Stimulated activated CD8-positive, alpha-beta memory T cell treated with anti-CD3 and anti-CD28 coated beads, Interleukin-12 subunit alpha, Interleukin-12 subunit beta, amount 100 ng/mL, for 4 hours (primary cell): ENCODE measurements around the gene CSKMT.
"Not testable (repeated sequence)": the region's sequence is repeated elsewhere in the genome, so short reads cannot be mapped to it uniquely, and the experiment has no call there.

ENCODE experiments used
- DNase-seq: peaks from one replicate; pipeline ENCODE4 v3.0.0-alpha.2; 2020; ENCODE audit warnings: low read depth

Gene CSKMT

GRCh38 chr11:62689421-62690183 lies 24.5 kb downstream of the CSKMT start, which contains the start of gene LRRN4CL:
Gene LRRN4CL (minus strand): TSS chr11:62689530. CDS start chr11:62688508, 1,022 bp downstream.
- DNase-seq = no peak

DNA sequence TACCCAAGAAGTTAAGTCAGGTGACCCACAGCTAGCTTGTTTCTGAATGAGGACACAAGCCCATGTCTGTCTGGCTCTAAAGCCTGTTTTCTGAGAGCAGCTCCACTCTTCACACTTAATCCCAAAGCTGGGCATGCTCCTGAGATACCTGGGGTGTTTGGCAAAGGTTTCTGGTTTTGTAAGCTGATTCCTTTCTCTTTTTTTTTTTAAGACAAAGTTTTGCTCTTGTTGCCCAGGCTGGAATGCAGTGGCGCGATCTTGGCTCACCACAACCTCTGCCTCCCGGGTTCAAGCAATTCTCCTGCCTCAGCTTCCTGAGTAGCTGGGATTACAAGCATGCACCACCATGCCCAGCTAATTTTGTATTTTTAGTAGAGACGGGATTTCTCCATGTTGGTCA lies 28.5 kb downstream of the CSKMT start:
- not testable (repeated sequence) for DNase-seq

GRCh38 chr11:62694455-62695167 lies 29.5 kb downstream of the CSKMT start:
- DNase-seq = peak; percentile 43

DNA sequence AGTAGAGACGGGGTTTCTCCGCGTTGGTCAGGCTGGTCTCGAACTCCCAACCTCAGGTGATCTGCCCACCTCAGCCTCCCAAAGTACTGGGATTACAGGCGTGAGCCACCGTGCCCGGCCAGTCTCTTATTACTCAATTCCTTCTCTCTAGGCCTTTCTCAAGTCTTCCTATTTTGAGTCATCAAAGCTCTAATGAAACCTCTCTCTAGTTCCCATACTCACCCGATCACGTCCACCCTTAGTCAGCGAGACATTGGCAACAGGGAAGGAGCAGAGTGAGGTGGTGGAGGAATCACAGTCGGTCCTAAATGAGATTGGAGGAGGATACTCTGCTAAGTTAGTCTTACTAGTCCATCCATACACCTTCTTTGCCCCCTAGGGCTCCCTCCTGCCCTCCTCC lies 37.1 kb downstream of the CSKMT start:
- DNase-seq = no peak

GRCh38 chr11:62703921-62704320 lies 38.8 kb downstream of the CSKMT start:
- not testable (repeated sequence) for DNase-seq

- no peak for DNase-seq
Observed at GRCh38 chr11:62705413-62705812, 40.3 kb downstream of the CSKMT start.

DNA sequence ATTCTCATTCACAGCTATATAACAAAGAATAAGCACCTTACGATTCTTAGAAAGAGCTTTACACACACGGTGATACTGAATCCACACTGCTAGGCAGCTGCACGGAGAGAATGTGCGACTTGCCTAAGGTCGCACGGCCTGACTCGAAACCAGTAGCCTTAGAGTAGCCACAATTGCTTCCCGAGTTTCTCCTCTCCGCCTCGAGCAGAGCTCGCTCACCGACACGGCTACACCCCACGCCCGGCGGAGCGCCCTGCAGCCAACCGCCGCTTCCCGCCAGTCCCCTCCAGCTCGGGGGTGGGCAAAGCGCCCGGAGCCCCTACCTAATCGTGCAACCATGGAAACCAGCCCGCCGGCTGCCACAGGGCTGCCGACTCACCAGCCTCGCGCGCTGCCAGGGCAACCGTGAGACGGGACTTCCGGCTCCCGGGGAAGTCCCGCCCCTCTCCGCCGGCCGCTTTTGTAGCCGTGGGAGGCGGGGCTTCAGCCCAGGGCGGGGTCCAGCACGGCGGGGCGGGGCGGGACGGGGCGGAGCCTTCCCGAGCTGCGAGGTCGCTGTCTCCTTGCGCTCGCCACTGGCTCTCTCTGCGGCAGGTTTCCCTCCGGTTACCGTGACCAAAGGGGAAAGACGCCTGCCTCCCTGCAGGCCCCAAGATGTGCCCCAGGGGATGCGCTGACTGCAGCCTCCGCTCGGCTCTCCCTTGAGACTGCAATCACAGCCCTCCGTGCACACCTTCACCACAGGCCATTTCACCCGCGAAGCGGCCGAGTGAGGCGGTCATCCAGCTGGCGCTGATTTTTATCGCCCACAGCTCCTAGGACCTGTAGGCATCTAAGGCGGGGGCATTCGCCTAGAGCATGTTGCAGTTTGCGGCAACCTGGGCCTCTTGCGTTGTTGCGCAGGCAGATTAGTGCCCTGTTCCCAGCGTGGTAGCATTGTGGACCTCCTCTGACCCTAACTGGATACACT lies 41.1 kb downstream of the CSKMT start:
- DNase-seq = peak; percentile 93

- DNase-seq = no peak
Observed at GRCh38 chr11:62706850-62707247, 41.7 kb downstream of the CSKMT start.

- no peak for DNase-seq
Observed at GRCh38 chr11:62707277-62707861, 42.3 kb downstream of the CSKMT start, which contains the start of the genes BSCL2 and GNG3. Gene BSCL2 (minus strand): TSS chr11:62707424. CDS start chr11:62707195, 229 bp downstream. Gene GNG3 (plus strand): TSS chr11:62707676. CDS start chr11:62708296, 620 bp downstream.

- no peak for DNase-seq
Observed at GRCh38 chr11:62708392-62708791, 43.3 kb downstream of the CSKMT start.

DNA sequence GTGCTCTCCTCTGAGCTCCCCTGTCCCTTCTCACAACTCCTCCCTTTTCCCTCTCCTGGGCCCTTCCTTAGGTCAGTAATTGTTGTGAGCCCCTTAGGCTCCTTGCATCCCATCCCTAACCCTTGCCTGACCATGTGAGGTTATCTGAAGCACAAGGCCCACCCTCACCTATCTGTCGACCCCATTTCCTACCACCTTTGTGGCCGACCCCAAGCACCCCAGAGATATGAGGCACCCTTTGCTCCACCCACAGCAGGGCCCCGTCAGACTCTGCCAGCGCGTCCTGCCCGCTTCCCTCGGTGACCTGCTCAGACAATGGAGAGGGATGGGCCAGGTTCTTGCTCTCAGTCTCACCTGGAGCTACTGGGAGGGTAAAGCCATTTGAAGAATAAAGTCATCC lies 43.7 kb downstream of the CSKMT start:
- peak; percentile 14 for DNase-seq

DNA sequence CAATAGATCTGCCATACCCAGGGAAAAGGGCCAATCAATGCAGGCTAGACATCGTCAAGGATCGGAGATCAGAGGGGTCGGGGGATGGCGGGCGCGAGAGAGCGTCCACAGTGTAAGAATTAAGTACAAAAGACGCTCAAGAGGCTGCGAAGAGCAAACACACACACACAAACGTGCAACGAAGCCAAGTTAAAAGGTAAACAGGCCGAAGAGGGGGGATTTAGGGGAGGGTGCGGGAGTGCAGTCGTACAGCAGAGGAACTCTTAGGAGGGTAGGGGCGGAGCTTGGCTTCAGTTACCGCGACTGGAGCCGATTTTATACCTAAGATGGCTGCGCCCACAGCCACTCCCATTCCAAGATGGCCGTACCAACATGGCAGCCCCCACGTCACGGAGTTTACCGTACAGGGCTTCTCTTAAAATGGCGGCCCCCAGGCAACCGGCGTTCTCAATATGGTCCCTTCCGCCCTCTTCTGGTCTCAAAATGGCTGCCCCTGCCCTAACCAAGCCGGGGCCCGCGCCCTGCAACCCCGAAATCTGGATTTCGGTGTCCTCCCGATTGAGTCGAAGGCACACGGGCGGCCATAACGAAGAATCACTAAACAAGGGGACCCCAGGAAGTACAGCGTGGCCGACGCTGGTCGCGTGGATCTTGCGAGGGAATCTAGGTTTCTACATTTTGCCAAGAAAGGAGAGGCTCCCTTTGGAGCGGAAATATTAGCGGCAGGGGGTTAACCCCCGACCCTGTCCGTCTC lies 44.3 kb downstream of the CSKMT start:
- DNase-seq = peak; percentile 90

GRCh38 chr11:62710001-62710345 lies 44.9 kb downstream of the CSKMT start:
- no peak for DNase-seq

DNA sequence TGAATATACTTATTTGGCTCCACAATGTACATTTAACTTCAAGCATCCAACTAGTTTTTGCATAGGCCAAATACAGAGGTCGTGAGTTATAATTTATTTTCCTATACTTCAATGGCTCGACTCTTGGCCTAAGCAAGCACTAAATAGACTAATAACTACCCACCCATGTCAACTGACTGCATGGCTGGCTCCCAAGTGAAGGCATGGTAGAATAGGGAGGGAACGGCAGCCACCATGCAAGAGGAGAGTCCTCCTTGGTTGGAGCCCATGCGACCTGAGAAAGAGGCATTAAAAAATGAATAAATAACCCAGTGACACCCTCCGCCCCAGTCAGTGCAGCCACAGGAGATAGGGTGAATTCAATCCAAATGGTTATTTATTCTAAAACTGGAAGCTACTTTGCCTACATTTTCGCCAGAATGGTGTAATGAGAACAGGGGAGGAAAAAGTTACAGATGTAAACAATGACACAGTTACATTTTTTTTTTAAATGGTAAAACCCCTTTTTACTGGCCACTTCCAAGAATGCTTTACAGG lies 47.2 kb downstream of the CSKMT start:
- no peak for DNase-seq

- no peak for DNase-seq
Observed at GRCh38 chr11:62712861-62713260, 47.7 kb downstream of the CSKMT start.

GRCh38 chr11:62713343-62713742 lies 48.2 kb downstream of the CSKMT start:
- no peak for DNase-seq

DNA sequence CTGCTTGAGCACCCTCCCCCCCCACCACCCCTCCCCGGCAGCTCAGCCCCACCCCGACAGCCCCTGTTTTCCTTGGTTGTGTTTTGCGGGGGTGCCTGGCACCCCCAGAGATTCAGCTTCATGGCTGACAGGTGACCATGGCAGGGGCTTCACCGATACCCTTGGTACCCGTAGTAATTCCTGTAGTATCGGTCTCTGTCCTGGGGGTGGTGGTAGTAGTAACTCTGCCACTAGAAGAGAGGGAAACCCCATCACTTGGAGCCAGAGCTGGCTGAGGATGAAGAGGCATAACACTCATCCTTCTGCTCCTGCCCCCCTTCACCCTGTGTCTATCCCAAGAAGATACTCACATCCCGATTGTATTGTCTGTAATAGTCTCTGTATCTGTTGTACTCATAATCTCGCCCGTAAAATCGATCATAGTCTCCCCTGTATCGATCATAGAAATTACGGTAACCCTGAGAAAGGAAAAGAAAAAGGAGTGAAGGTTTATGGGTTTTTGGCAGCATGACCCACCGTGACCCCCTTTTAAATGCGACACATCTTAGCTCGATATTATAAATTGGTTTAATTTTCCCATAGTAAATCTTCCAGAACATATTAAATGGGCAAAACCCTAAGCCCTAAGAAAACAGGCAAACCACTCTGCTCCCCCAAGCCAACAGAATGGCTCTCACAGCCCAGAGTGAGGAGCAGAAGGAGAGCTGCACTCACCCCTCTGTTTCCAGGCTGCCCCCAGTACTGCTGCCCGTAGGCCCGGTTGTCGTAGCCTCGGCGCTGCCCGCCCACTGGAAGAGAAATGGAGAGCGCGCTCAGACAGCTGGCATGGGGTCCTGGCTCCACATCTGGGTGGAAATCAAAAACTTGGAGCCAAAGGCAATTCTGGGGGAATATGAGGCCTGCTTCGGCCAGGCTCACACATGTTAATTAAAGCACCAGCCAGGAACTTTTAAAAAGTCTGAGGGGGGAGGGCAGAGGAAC lies 50.3 kb downstream of the CSKMT start:
- no peak for DNase-seq

GRCh38 chr11:62716206-62716605 lies 51.1 kb downstream of the CSKMT start:
- no peak for DNase-seq

DNA sequence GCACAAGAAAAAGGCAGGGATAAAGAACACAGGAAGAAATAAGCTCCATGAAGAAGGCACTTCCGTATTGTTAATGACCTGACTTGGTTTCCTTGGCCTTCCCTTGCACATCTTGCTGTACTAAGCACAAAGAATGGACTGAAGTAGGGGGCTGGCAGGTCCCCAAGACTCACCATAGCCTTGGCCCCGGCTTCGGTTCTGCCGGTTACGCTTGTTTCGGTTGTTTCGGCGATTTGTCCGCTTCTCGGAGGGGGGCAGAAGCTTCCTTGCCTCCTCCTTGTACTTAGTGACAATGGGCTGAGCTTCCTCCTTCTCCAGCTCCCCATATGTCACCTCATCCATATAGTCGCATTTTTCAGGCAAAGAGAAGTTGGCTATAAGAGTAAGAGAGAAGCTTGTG lies 51.7 kb downstream of the CSKMT start:
- no peak for DNase-seq
